ENCODE data around the gene DPAGT1.
A peak's percentile ranks its signal among the peaks of the same experiment; 100 is the strongest.
"Not testable (repeated sequence)": the region's sequence is repeated elsewhere in the genome, so short reads cannot be mapped to it uniquely, and the experiment has no call there.

Gene DPAGT1

GRCh38 chr11:119115484-119116234 lies 14.0 kb upstream of the DPAGT1 start:
- peak; percentile 63 for DNase-seq (ENCODE audit: low read depth)

GRCh38 chr11:119114351-119114750 lies 12.7 kb upstream of the DPAGT1 start:
- no peak for DNase-seq (ENCODE audit: low read depth)

DNA sequence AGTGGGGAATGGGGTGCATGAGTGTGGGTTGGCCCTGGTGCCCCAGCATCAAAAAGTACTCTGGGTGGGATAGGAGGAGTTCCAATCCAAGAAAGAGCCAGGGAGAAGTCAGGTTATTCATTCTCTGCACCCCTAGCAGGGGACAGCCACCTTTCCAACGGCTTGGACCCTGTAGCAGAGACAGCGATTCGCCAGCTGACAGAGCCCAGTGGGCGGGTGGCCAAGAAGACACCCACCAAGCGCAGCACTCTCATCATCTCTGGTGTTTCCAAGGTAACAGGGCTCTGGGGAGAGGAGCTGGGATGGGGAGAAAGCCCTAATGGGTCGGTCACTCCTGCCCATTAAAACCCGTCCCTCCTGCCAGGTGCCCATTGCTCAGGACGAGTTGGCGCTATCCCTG lies 12.1 kb upstream of the DPAGT1 start:
- no peak for DNase-seq (ENCODE audit: low read depth)

GRCh38 chr11:119112314-119113020 lies 10.8 kb upstream of the DPAGT1 start:
- DNase-seq (ENCODE audit: low read depth), result no peak

GRCh38 chr11:119111361-119111925 lies 9.8 kb upstream of the DPAGT1 start:
- DNase-seq (ENCODE audit: low read depth), result no peak

DNA sequence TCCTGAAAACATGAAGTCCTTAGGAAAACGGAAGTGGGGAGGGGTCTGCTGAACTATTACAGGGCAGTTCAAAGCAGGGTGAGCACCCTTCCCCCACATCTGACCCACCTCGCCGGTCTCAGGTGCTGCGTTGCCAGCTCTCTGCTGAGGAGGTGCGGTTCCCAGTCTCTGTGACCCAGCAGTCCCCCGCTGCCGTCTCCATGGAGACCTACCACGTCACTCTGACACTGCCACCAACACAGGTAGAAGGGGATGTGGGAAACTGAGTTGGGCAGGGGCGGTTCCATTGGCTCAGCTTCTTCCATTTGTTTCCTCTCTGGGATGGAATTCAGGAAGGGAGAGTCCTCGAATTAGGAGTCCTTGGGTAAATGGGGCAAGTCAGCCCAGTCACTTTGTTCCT lies 8.8 kb upstream of the DPAGT1 start:
- DNase-seq (ENCODE audit: low read depth), result no peak

GRCh38 chr11:119109843-119110242 lies 8.2 kb upstream of the DPAGT1 start:
- no peak for DNase-seq (ENCODE audit: low read depth)

GRCh38 chr11:119108857-119109221 lies 7.2 kb upstream of the DPAGT1 start:
- no peak for DNase-seq (ENCODE audit: low read depth)

GRCh38 chr11:119108146-119108856 lies 6.6 kb upstream of the DPAGT1 start:
- DNase-seq (ENCODE audit: low read depth), result peak; percentile 56

DNA sequence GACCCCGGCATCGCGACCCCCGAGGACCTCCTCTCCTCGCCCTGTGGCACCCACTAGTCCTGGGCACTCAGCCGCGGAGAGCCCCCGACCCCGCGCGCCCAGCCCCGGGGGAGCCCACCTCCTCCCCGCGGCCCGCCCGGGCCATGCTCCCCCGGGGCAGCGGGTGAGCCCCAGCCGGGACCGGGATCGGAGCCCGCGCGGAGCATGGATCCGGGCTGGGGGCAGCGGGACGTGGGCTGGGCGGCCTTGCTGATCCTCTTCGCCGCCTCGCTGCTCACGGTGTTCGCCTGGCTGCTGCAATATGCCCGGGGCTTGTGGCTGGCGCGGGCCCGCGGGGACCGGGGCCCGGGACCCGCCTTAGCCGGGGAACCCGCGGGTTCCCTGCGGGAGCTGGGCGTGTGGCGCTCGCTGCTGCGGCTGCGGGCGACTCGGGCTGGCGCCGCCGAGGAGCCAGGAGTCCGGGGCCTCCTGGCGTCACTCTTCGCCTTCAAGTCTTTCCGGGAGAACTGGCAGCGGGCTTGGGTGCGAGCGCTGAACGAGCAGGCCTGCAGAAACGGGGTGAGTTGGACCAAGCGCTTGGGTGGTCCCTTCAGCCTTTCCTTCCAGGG lies 6.0 kb upstream of the DPAGT1 start:
- DNase-seq (ENCODE audit: low read depth), result no peak

DNA sequence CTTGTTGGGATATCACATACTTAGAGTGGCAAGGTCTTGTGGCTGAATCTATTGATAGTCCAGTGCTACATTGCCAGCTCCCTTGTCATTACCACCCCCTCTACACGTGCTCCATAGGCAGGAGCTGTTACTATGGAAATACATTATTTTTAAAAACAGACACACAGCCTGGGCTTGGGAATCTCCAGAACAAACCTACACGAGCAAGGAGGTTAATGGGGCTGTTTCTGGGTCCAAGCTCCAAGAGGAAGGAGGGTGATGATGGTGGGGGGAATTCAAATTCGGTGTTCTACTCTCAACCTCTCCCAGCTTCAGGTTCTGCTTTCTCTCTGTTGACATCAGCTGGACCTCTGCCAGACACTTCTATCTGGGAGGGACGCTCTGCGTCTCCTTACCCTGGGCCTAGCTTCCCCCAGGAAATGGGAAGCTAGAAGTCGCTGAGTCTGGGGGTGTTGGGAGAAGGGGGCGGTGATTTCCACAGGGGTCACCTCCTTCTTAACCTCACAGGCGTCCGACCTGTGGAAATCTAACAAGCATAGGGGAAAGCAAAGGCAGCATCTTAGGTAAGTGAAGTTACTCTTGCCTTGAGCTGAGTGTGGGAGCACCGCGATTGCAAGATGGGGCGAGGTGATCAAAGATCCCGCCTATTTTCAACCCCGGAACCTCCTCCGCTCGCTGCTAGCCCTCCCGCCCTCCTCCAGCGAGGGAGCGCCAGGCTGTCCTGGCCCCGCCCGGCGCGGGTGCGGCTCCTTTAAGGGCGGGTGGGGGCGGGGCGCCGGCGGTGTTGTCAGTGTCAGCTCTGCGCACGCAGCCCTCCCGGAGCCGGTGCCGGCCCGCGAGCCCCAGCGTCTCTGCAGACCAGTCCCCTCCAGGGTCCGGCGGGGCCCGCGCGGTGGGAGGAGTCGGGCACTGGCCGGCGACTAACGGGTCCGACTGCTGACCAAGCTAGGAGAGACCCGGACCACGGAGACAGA lies 5.2 kb upstream of the DPAGT1 start, which contains the start of gene C2CD2L:
Gene C2CD2L, plus strand, starts transcription at position 781 of the 974 bp plus-strand sequence. CDS start 398 bp downstream, outside the sequence.
- peak; percentile 92 for DNase-seq (ENCODE audit: low read depth)

GRCh38 chr11:119103793-119104192 lies 2.1 kb upstream of the DPAGT1 start:
- DNase-seq (ENCODE audit: low read depth), result peak; percentile 25

- DNase-seq (ENCODE audit: low read depth), result not testable (repeated sequence)
These were observed 1.6 kb upstream of the DPAGT1 start for GRCh38 chr11:119103161-119103664.

GRCh38 chr11:119100994-119101758 lies 477 bp downstream of the DPAGT1 start:
- no peak for DNase-seq (ENCODE audit: low read depth)

- peak; percentile 52 for DNase-seq (ENCODE audit: low read depth)
These were observed 1.2 kb downstream of the DPAGT1 start for GRCh38 chr11:119100246-119100970.

DNA sequence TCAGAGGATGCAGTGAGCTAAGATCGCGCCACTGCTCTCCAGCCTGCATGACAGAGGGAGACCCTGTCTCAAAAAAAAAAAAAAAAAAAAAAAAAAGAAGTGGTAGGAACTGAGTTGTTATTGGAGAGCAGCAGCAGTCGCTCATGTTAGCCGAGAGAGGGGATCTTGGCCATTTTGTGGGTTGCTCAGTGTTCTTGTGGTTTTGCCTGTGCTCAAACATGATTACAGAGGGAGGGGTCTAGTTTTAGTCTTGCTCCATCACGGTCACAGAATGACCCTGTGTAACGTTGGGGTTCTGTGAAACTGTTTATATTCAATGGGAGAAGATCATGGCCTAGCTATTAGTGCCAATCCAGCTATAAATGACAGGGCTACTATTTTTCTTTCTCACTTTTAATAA lies 1.9 kb downstream of the DPAGT1 start:
- DNase-seq (ENCODE audit: low read depth), result no peak

DNA sequence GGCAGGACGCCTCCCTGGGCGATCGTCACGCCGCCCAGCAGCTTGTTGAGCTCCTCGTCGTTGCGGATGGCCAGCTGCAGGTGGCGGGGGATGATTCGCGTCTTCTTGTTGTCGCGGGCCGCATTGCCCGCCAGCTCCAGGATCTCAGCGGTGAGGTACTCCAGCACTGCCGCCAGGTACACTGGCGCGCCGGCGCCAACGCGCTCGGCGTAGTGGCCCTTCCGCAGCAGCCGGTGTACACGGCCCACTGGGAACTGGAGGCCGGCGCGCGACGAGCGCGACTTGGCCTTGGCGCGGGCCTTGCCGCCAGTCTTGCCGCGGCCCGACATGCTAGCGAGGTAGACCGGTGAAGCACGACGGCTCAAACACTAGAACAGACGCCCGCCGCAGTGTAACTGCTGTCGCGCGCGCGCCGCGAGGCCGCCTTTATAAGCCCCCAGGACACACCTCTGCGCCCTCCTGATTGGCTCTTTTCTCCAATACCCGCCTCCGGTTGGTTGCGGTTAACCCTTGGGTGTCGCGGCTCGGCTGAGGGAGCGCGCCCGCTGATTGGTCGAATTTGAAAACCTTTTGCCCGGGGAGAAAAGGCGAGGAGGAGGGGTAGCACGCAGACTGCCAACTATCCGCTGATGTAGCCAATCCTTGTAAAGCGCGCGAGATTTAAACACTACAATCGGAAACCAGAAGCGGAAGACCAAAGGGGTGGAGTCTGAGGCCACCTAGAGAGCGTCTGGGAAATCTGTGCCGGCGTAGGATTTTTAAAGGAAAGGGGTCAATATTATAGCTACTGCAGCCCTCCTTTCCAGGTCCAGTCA lies 6.4 kb downstream of the DPAGT1 start:
- peak; percentile 99 for DNase-seq (ENCODE audit: low read depth)

DNA sequence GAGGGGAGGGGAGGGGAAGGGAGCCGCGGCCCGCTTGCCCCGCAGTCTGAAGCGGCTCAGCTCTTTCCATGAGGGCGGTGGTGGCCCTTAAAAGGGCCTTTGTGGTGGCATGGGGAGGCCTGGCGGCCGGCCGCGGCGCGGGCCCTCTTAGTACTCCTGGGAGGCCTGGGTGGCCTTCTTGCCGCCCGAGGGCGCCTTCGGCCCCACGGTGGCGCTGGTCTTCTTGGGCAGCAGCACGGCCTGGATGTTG lies 6.9 kb downstream of the DPAGT1 start:
- DNase-seq (ENCODE audit: low read depth), result peak; percentile 83
